Measurements from ENCODE around the gene PROX1.
"Not testable (repeated sequence)": the region's sequence is repeated elsewhere in the genome, so short reads cannot be mapped to it uniquely, and the experiment has no call there.

DNA sequence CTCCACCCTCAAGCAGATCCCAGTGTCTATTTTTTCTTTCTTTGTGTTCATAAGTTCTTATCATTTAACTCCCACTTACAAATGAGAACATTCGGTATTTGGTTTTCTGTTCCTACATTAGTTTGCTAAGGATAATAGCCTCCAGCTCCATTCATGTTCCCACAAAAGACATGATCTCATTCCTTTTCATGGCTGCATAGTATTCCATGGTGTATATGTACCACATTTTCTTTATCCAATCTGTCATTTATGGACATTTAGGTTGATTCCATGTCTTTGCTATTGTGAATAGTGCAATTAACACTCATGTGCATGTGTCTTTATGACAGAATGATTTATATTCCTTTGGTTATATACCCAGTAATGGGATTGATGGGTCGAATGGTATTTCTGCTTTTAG is 101.2 kb downstream of the PROX1 start:
- TF ChIP-seq EZH2 (IDR thresholded peaks at IDR 0.05; ENCODE audit: low read depth); CTCF (conservative IDR thresholded peaks at IDR 0.05): not testable (repeated sequence)
